Measurements from ENCODE around the gene ZBTB7B. TPM values are rescaled to one million over a fixed set of nuclear protein-coding genes. Genes with fewer than 3 reads are reported as not detected.

The ZBTB7B gene
- total RNA-seq, 1 donor from 2014 or later: 77.6 TPM

- Histone ChIP-seq H3K36me3 (peaks cover 0 to 18% of the 10 kb centered on the region in 2 donors), H3K27ac (no peak overlapping the region), H3K4me1 (peaks cover 23% of the 10 kb centered on the region), H3K4me3 (no peak overlapping the region), H3K9me3 (no peaks in the 10 kb centered on the region), H3K27me3 (no peaks in the 10 kb centered on the region)
- no peak for DNase-seq (ENCODE audit: extremely low spot score in 2 of 2)
- intact Hi-C loops (cut with DNase I): no loop called here
- TF ChIP-seq POLR2A (IDR thresholded peaks at IDR 0.05): no peak
- no peak for TF ChIP-seq POLR2AphosphoS5 (IDR thresholded peaks at IDR 0.05; ENCODE audit: insufficient read depth in 1 of 2, low read depth in 1 of 2)
- no peak for TF ChIP-seq CTCF (IDR thresholded peaks at IDR 0.05)
These were observed 14.3 kb upstream of the ZBTB7B start for GRCh38 chr1:154988058-154988954.

- H3K36me3 ChIP-seq: peaks cover 0 to 18% of the 10 kb centered on the region in 2 donors
- no peak overlapping the region for H3K4me3 ChIP-seq
- no peak for DNase-seq (ENCODE audit: extremely low spot score in 2 of 2)
- no peaks in the 10 kb centered on the region for H3K9me3 ChIP-seq
- no peaks in the 10 kb centered on the region for H3K27me3 ChIP-seq
- intact Hi-C loops (cut with DNase I): no loop called here
- TF ChIP-seq POLR2A (IDR thresholded peaks at IDR 0.05) (no peak), POLR2AphosphoS5 (IDR thresholded peaks at IDR 0.05; ENCODE audit: insufficient read depth in 1 of 2, low read depth in 1 of 2) (no peak), CTCF (IDR thresholded peaks at IDR 0.05) (no peak)
- peaks cover 13% of the 10 kb centered on the region for H3K4me1 ChIP-seq
- H3K27ac ChIP-seq: no peak overlapping the region
These were observed 13.3 kb upstream of the ZBTB7B start for GRCh38 chr1:154989195-154989860.

- Histone ChIP-seq H3K36me3 (peaks cover 0 to 18% of the 10 kb centered on the region in 2 donors), H3K9me3 (no peaks in the 10 kb centered on the region), H3K27ac (no peak overlapping the region), H3K27me3 (no peaks in the 10 kb centered on the region), H3K4me1 (peaks cover 7% of the 10 kb centered on the region), H3K4me3 (no peak overlapping the region)
- no peak for DNase-seq (ENCODE audit: extremely low spot score in 2 of 2)
- no peak for TF ChIP-seq POLR2A (IDR thresholded peaks at IDR 0.05)
- TF ChIP-seq CTCF (IDR thresholded peaks at IDR 0.05): no peak
- no peak for TF ChIP-seq POLR2AphosphoS5 (IDR thresholded peaks at IDR 0.05; ENCODE audit: insufficient read depth in 1 of 2, low read depth in 1 of 2)
- intact Hi-C loops (cut with DNase I): no loop called here
These were observed 12.3 kb upstream of the ZBTB7B start for GRCh38 chr1:154990276-154990675.

- no peak overlapping the region for H3K27ac ChIP-seq
- H3K4me1 ChIP-seq: peaks cover 8% of the 10 kb centered on the region
- TF ChIP-seq POLR2A (IDR thresholded peaks at IDR 0.05) (no peak), POLR2AphosphoS5 (IDR thresholded peaks at IDR 0.05; ENCODE audit: insufficient read depth in 1 of 2, low read depth in 1 of 2) (no peak), CTCF (IDR thresholded peaks at IDR 0.05) (no peak)
- intact Hi-C loops (cut with DNase I): no loop called here
- peaks cover 0 to 17% of the 10 kb centered on the region in 2 donors for H3K36me3 ChIP-seq
- no peaks in the 10 kb centered on the region for H3K27me3 ChIP-seq
- no peaks in the 10 kb centered on the region for H3K9me3 ChIP-seq
- no peak overlapping the region for H3K4me3 ChIP-seq
- no peak for DNase-seq (ENCODE audit: extremely low spot score in 2 of 2)
These were observed 9.7 kb upstream of the ZBTB7B start for GRCh38 chr1:154992721-154993571.
